ENCODE results near the gene CACNB3. TPM values are rescaled to one million over a fixed set of nuclear protein-coding genes. Genes with fewer than 3 reads are reported as not detected.

The CACNB3 gene
- total RNA-seq, 5 donors from 2014 or later (not counting 1 experiment from before 2014, with no cell fraction given): 4.3 to 12.4 (median 8.9) TPM

DNA sequence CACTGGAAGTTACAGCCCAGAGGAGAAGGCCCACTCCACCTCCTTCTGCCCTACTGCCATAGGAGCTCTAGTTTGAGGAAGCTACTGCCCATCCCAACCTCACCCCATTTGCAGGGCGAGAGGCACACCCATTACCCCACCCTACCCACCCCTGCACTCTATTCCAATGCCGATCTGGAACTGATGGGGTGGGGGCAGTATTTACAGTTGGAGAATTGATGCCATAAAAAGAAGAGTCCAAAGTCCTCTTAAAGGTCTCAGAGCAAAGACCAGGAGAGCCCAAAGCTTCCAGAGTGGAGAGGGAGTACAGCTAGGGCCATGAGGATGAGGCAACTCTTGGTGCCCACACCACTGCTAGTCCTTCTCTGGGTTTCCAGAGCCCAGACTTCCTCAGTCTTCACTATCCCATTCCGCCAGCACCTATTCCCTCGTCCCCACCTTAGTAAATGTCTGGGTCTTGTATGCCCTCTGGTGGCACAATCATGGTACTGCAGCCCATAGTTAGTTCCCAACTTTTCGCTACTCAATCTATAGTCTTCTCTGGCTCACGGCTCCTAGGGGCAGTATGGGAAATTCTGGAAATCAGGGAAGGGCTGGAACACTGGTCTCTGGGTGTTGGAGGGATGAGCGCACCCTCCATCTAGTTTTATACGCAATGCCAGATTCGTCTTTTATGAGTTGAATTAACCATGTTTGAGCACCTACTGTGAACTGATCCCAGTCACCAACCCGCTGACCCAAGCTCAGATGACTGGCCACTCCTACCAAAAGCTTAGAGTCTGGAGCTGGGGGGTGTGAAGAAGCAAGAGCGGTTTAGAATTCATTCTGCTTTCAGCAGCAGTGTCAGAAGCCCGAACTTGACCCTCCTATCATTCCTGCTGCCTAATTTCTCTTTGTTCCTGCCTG lies 22.5 kb upstream of the CACNB3 start:
- Mint-ChIP-seq H3K27me3 (peaks cover 0 to 13% of the 10 kb centered on the region in 2 donors), H3K9me3 (no peaks in the 10 kb centered on the region), H3K27ac (no peak overlapping the region), H3K36me3 (no peaks in the 10 kb centered on the region), H3K4me3 (no peak overlapping the region), H3K4me1 (peaks cover 0 to 2% (median 1%) of the 10 kb centered on the region in 3 donors)
- Histone ChIP-seq H3K9me3 (no peaks in the 10 kb centered on the region), H3K36me3 (ENCODE audit: control insufficient read depth in 2 of 2, extremely low read depth in 1 of 2, insufficient read depth in 1 of 2, low read length in 1 of 2) (no peaks in the 10 kb centered on the region), H3K27ac (ENCODE audit: low read length) (no peak overlapping the region), H3K4me1 (ENCODE audit: control insufficient read depth in 1 of 2, extremely low read depth in 1 of 2, insufficient read depth in 2 of 2, low read length in 2 of 2) (peaks cover 0 to 4% of the 10 kb centered on the region in 2 experiments), H3K4me3 (ENCODE audit: control insufficient read depth in 1 of 2, extremely low read depth in 1 of 2, low read length in 1 of 2) (no peak overlapping the region), H3K27me3 (replicated peaks in 1 of 2; ENCODE audit: control insufficient read depth in 2 of 2, extremely low read depth in 1 of 2, insufficient read depth in 2 of 2, low read length in 1 of 2) (peaks cover 0 to 26% of the 10 kb centered on the region in 2 experiments)
- ChIA-PET CTCF (interaction anchor here (0.6 to 3.7 kb wide), 9 partner anchors 9 to 793 kb away, joined by 3 to 44 read pairs (median 4); no protein-coding TSS in a partner anchor), POLR2A (interaction anchor here (0.5 to 0.7 kb wide), 3 partner anchors 32 to 51 kb away, joined by 3 to 10 read pairs (median 4); no protein-coding TSS in a partner anchor)
- no CpG with 5 or more reads among the region's 12 CpGs for WGBS (ENCODE audit: insufficient coverage)
- DNase-seq (peak in 26 of 35 experiments; percentile 15 to 77 (median 39)), ATAC-seq (replicated peaks in 1 of 4) (peak; percentile 65 to 82 (median 78))

DNA sequence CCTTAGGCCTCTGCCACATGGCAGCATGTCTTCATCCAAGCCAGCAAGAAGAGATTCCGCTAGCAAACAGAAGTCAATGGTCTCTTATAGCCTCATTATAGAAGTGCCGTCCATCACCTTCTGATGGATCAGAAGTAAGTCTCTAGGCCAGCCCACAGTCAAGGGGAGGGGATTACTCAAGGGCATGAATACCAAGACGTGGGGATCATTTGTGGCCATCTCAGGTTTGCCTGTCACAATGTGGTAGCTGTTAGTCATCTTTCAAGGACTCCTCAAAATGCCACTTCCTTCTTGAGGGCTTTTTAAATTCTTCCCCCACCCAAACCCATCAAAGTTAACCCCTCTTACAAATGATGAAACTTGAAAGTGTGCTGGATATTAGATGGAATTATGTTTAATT lies 21.3 kb upstream of the CACNB3 start:
- Mint-ChIP-seq H3K9me3 (no peaks in the 10 kb centered on the region), H3K27ac (no peak overlapping the region), H3K36me3 (no peaks in the 10 kb centered on the region), H3K4me3 (no peak overlapping the region), H3K27me3 (peaks cover 0 to 14% of the 10 kb centered on the region in 2 donors), H3K4me1 (peaks cover 0 to 2% (median 1%) of the 10 kb centered on the region in 3 donors)
- DNase-seq: no peak
- H3K27ac ChIP-seq (ENCODE audit: low read length): no peak overlapping the region
- ChIA-PET CTCF (interaction anchor here (0.6 to 3.7 kb wide), 3 partner anchors 43 to 45 kb away, joined by 3 to 44 read pairs (median 23); no protein-coding TSS in a partner anchor), POLR2A (no interaction called here)
- no peaks in the 10 kb centered on the region for H3K9me3 ChIP-seq
- 85% methylated on average over 2 of the region's 3 CpGs for WGBS (ENCODE audit: insufficient coverage)
- no peaks in the 10 kb centered on the region for H3K36me3 ChIP-seq (ENCODE audit: control insufficient read depth in 2 of 2, extremely low read depth in 1 of 2, insufficient read depth in 1 of 2, low read length in 1 of 2)
- ATAC-seq (replicated peaks in 1 of 4): no peak
- peaks cover 0 to 4% of the 10 kb centered on the region in 2 experiments for H3K4me1 ChIP-seq (ENCODE audit: control insufficient read depth in 1 of 2, extremely low read depth in 1 of 2, insufficient read depth in 2 of 2, low read length in 2 of 2)
- H3K4me3 ChIP-seq (ENCODE audit: control insufficient read depth in 1 of 2, extremely low read depth in 1 of 2, low read length in 1 of 2): no peak overlapping the region
- peaks cover 0 to 23% of the 10 kb centered on the region in 2 experiments for H3K27me3 ChIP-seq (replicated peaks in 1 of 2; ENCODE audit: control insufficient read depth in 2 of 2, extremely low read depth in 1 of 2, insufficient read depth in 2 of 2, low read length in 1 of 2)

DNA sequence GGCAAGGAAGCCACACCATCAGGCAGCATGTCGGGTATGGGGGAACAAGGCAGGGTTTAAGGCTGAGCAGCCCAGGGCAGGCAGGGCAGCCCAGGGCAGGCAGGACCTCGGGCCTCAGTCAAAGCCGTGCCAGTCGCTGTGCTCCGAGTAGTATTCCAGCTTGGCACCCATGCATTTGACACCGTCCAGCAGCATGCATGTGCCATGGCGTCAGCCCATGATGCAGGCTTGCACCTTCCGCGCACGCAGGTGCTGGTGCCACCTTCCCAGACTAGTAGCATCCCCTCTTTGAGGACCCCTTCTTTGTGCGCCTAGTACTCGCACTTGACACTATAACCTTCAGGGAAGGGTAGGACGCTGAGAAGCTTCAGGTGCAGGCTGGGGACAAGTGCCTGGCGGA lies 17.8 kb upstream of the CACNB3 start:
- Mint-ChIP-seq H3K4me1 (peaks cover 0 to 8% (median 7%) of the 10 kb centered on the region in 3 donors), H3K36me3 (no peaks in the 10 kb centered on the region), H3K27me3 (peaks cover 0 to 9% of the 10 kb centered on the region in 2 donors), H3K4me3 (no peak overlapping the region), H3K9me3 (no peaks in the 10 kb centered on the region), H3K27ac (no peak overlapping the region)
- Histone ChIP-seq H3K27ac (ENCODE audit: low read length) (no peak overlapping the region), H3K4me3 (ENCODE audit: control insufficient read depth in 1 of 2, extremely low read depth in 1 of 2, low read length in 1 of 2) (no peak overlapping the region), H3K27me3 (replicated peaks in 1 of 2; ENCODE audit: control insufficient read depth in 2 of 2, extremely low read depth in 1 of 2, insufficient read depth in 2 of 2, low read length in 1 of 2) (peaks cover 0 to 18% of the 10 kb centered on the region in 2 experiments), H3K9me3 (no peaks in the 10 kb centered on the region), H3K4me1 (ENCODE audit: control insufficient read depth in 1 of 2, extremely low read depth in 1 of 2, insufficient read depth in 2 of 2, low read length in 2 of 2) (peaks cover 0 to 4% of the 10 kb centered on the region in 2 experiments), H3K36me3 (ENCODE audit: control insufficient read depth in 2 of 2, extremely low read depth in 1 of 2, insufficient read depth in 1 of 2, low read length in 1 of 2) (no peaks in the 10 kb centered on the region)
- ATAC-seq (replicated peaks in 1 of 4) (no peak), DNase-seq (no peak)
- WGBS (ENCODE audit: insufficient coverage): 90% methylated on average over 14 of the region's 14 CpGs
- CTCF ChIA-PET: interaction anchor here (0.5 to 0.7 kb wide), 2 partner anchors 11 kb away, joined by 3 to 6 read pairs; no protein-coding TSS in a partner anchor
- POLR2A ChIA-PET: no interaction called here

DNA sequence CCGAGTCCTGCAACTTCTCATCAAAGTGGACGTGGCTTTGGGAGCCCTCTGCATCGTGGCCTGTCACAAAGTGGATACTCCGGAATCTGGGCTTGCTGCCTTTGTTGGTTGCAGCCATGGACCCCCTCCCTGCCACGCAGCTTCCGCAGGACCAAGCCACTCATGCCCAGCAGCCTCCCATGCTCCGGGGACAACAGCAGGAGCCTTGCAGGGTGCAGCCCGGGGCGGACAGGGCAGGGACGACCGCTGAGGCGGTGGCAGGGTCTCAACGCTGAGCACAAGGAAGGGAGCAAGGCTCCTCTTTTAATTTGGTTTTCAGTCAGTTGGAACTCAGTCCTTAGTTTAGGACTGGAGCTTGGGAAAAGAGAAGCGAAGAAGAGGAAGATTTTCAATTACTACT lies 17.3 kb upstream of the CACNB3 start:
- WGBS (ENCODE audit: insufficient coverage): 83% methylated on average over 14 of the region's 14 CpGs
- H3K4me1 Mint-ChIP-seq: peaks cover 0 to 7% (median 6%) of the 10 kb centered on the region in 3 donors
- CTCF ChIA-PET: interaction anchor here in 1 of 2 donors (0.6 to 0.7 kb wide), 2 partner anchors 19 to 319 kb away, joined by 7 read pairs; no protein-coding TSS in a partner anchor
- H3K4me3 Mint-ChIP-seq: no peak overlapping the region
- no peaks in the 10 kb centered on the region for H3K9me3 Mint-ChIP-seq
- Histone ChIP-seq H3K36me3 (ENCODE audit: control insufficient read depth in 2 of 2, extremely low read depth in 1 of 2, insufficient read depth in 1 of 2, low read length in 1 of 2) (no peaks in the 10 kb centered on the region), H3K27ac (ENCODE audit: low read length) (no peak overlapping the region), H3K9me3 (no peaks in the 10 kb centered on the region), H3K27me3 (replicated peaks in 1 of 2; ENCODE audit: control insufficient read depth in 2 of 2, extremely low read depth in 1 of 2, insufficient read depth in 2 of 2, low read length in 1 of 2) (peaks cover 0 to 17% of the 10 kb centered on the region in 2 experiments), H3K4me1 (ENCODE audit: control insufficient read depth in 1 of 2, extremely low read depth in 1 of 2, insufficient read depth in 2 of 2, low read length in 2 of 2) (no peaks in the 10 kb centered on the region), H3K4me3 (ENCODE audit: control insufficient read depth in 1 of 2, extremely low read depth in 1 of 2, low read length in 1 of 2) (no peak overlapping the region)
- no peaks in the 10 kb centered on the region for H3K36me3 Mint-ChIP-seq
- H3K27me3 Mint-ChIP-seq: peaks cover 0 to 9% of the 10 kb centered on the region in 2 donors
- ATAC-seq (replicated peaks in 1 of 4) (no peak), DNase-seq (no peak)
- no peak overlapping the region for H3K27ac Mint-ChIP-seq
- POLR2A ChIA-PET: interaction anchor here in 1 of 2 donors (0.7 kb wide), 1 partner anchor 432 kb away, joined by 9 read pairs; no protein-coding TSS in a partner anchor

DNA sequence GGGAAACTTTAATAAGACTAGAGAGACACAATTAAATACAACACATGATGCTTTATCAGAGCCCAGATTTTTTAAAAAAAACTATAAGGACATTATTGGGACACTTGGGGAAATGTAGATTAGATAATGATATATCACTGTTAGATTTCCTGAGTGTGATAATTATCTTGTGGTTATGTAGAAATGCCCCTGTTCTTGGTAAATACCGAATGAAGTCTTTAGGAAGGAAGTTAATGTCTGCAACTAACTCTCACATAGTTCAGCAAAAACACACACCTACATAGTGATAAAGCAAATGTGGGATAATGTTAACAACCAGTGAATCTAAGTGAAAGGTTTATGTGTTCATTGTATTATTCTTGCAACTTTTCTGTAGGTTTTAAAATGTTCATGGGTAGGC lies 14.6 kb upstream of the CACNB3 start:
- CTCF ChIA-PET: no interaction called here
- no peak for ATAC-seq (replicated peaks in 1 of 4)
- Histone ChIP-seq H3K9me3 (no peaks in the 10 kb centered on the region), H3K4me3 (ENCODE audit: control insufficient read depth in 1 of 2, extremely low read depth in 1 of 2, low read length in 1 of 2) (no peak overlapping the region), H3K36me3 (ENCODE audit: control insufficient read depth in 2 of 2, extremely low read depth in 1 of 2, insufficient read depth in 1 of 2, low read length in 1 of 2) (no peaks in the 10 kb centered on the region), H3K27ac (ENCODE audit: low read length) (no peak overlapping the region), H3K4me1 (ENCODE audit: control insufficient read depth in 1 of 2, extremely low read depth in 1 of 2, insufficient read depth in 2 of 2, low read length in 2 of 2) (peaks cover 0 to 3% of the 10 kb centered on the region in 2 experiments), H3K27me3 (replicated peaks in 1 of 2; ENCODE audit: control insufficient read depth in 2 of 2, extremely low read depth in 1 of 2, insufficient read depth in 2 of 2, low read length in 1 of 2) (peaks cover 0 to 17% of the 10 kb centered on the region in 2 experiments)
- DNase-seq: no peak
- Mint-ChIP-seq H3K9me3 (no peaks in the 10 kb centered on the region), H3K4me1 (peaks cover 0 to 8% (median 5%) of the 10 kb centered on the region in 3 donors), H3K4me3 (no peak overlapping the region), H3K36me3 (no peaks in the 10 kb centered on the region), H3K27ac (no peak overlapping the region), H3K27me3 (peaks cover 0 to 9% of the 10 kb centered on the region in 2 donors)
- WGBS (ENCODE audit: insufficient coverage): no CpG with 5 or more reads among the region's 1 CpG
- POLR2A ChIA-PET: no interaction called here

DNA sequence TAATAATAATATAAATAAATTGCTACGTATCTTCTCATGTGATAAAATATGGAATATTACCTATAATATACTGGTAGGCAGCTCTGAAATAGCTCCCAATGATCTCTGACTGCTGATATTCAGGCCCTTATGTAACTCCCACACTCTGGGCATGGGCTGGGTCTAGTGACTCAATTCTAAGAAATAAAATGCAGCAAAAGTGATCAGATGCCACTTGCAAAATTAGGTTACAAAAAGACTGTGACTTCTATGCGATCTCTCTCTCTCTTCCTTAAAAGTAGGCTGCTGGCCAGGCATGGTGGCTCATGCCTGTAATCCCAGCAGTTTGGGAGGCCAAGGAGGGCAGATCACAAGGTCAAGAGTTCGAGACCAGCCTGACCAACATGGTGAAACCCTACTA lies 10.3 kb upstream of the CACNB3 start:
- H3K9me3 Mint-ChIP-seq: no peaks in the 10 kb centered on the region
- ChIA-PET CTCF (no interaction called here), POLR2A (no interaction called here)
- no peak overlapping the region for H3K4me3 Mint-ChIP-seq
- no peak overlapping the region for H3K27ac Mint-ChIP-seq
- Histone ChIP-seq H3K9me3 (no peaks in the 10 kb centered on the region), H3K36me3 (ENCODE audit: control insufficient read depth in 2 of 2, extremely low read depth in 1 of 2, insufficient read depth in 1 of 2, low read length in 1 of 2) (no peaks in the 10 kb centered on the region), H3K27me3 (replicated peaks in 1 of 2; ENCODE audit: control insufficient read depth in 2 of 2, extremely low read depth in 1 of 2, insufficient read depth in 2 of 2, low read length in 1 of 2) (no peaks in the 10 kb centered on the region), H3K27ac (ENCODE audit: low read length) (no peak overlapping the region), H3K4me3 (ENCODE audit: control insufficient read depth in 1 of 2, extremely low read depth in 1 of 2, low read length in 1 of 2) (no peak overlapping the region), H3K4me1 (ENCODE audit: control insufficient read depth in 1 of 2, extremely low read depth in 1 of 2, insufficient read depth in 2 of 2, low read length in 2 of 2) (peaks cover 0 to 3% of the 10 kb centered on the region in 2 experiments)
- no peak for DNase-seq
- no peaks in the 10 kb centered on the region for H3K27me3 Mint-ChIP-seq
- ATAC-seq (replicated peaks in 1 of 4): no peak
- peaks cover 0 to 8% (median 5%) of the 10 kb centered on the region in 3 donors for H3K4me1 Mint-ChIP-seq
- WGBS (ENCODE audit: insufficient coverage): 67% methylated on average over 2 of the region's 3 CpGs
- no peaks in the 10 kb centered on the region for H3K36me3 Mint-ChIP-seq

Data from T-cell (primary cell).